Astrocyte of the cerebellum (primary cell): Measurements from ENCODE around the gene CEP131.
A peak's percentile ranks its signal among the peaks of the same experiment; 100 is the strongest.

Experiments used
- DNase-seq: peaks from one replicate; pipeline ENCODE4 v3.0.0-alpha.2; 2011; ENCODE audit warnings: low read depth
- H3K4me3 ChIP-seq: 2 replicates; pipeline ENCODE4 v1.5.1; 2011; ENCODE audit warnings: mild to moderate bottlenecking, low read depth, low read length, moderate library complexity
- CTCF ChIP-seq: IDR thresholded peaks from 2 replicates; pipeline ENCODE4 v1.5.1; 2012; ENCODE audit warnings: low read length, low read depth, moderate library complexity, mild to moderate bottlenecking; ENCODE audit errors: missing control alignments
- in situ Hi-C: cut with HindIII; loops from 2 replicates; pipeline ENCODE4 v1.10.0; 2017; ENCODE audit warnings: low sequenced_read_pairs

Gene CEP131

GRCh38 chr17:81238815-81239713, 16.3 kb upstream of the CEP131 start, which contains the start of the genes NDUFAF8 and TEPSIN:
NDUFAF8 (plus strand) TSS chr17:81239318; CDS start chr17:81239364, 46 bp downstream.
TEPSIN (minus strand) TSS chr17:81239055; CDS start chr17:81239033, 22 bp downstream.
- H3K4me3 ChIP-seq = peak within 1 kb of the TSS; percentile 84
- peak; percentile 99 for DNase-seq
- no peak for TF ChIP-seq CTCF
- in situ Hi-C loops = no loop called here

- no peak for DNase-seq
- peak overlapping the region; percentile 84 for H3K4me3 ChIP-seq
- in situ Hi-C loops = no loop called here
- no peak for TF ChIP-seq CTCF
Measured at GRCh38 chr17:81238490-81238814, 15.7 kb upstream of the CEP131 start.

- peak overlapping the region; percentile 84 for H3K4me3 ChIP-seq
- in situ Hi-C loops = no loop called here
- DNase-seq = no peak
- no peak for TF ChIP-seq CTCF
Measured at GRCh38 chr17:81237591-81238489, 15.1 kb upstream of the CEP131 start.

DNA sequence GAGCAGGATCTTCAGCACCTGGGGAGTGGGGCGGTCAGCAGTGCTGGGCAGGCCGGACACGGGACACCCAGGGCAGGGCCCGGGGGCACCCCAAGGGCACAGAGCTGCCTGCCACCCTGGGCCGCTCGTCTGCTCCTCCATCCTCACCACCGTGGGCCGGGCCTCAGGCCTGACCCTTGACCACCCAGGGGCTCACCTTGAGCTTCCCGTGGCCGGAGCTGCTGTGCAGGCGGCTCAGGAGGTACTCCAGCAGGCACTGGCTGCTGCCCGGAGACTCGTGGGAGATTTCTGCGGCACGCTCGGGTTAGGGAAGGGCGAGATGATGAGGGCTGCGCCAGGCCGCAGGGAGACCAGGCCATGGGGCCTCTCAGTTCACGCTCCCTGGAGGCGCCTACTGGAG, 14.0 kb upstream of the CEP131 start:
- no peak overlapping the region for H3K4me3 ChIP-seq
- DNase-seq = no peak
- no peak for TF ChIP-seq CTCF
- in situ Hi-C loops = no loop called here

DNA sequence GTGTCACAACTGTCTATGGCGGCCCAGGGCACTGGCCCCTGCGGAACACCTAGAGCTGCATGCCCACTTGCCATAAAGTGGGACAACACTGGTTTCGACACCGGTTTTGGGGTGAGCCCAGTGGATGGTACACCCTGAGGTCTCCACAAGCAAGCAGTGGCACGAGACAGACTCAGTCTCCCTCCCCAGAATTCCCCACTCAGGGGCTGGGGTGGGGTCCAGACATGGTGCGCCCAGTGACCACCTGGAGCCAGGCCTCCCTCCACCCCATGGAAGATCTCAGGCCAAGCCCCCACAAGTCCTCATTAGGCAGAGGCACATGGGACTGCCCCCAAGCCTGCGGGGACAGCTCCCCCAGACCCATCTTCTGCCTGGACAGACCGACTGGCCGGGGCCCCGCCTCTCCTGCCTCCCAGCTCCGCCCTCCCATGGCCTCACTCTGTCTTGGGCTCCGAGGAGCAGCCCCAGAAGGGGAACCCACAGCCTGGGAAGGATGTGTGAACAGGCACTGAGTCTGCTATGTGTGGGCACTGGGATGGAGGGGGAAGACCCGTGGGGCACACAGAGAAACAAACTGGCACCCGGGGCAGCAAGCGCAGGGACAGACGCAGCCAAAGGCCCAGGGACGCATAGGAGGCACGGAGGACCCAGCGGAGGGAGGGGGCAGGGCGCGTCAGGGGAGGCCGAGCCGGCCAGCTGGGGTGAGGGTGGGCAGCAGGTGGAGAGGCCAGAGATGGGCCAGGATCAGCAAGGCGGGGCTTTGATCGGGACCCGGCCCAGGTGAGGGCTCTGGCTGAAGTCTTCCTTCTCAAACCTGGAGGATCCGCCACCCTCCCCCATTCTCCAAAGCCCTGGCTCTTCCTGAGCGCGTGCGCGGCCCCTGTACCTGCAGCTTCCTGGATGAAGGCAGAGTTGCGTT, 13.3 kb upstream of the CEP131 start:
- no peak for DNase-seq
- no peak overlapping the region for H3K4me3 ChIP-seq
- in situ Hi-C loops = no loop called here
- no peak for TF ChIP-seq CTCF
